ENCODE measurements around the gene PGM5.

Gene PGM5

GRCh38 chr9:68500457-68501381 is 144.3 kb downstream of the PGM5 start:
- no peak for DNase-seq

GRCh38 chr9:68502279-68502678 is 145.9 kb downstream of the PGM5 start:
- DNase-seq: no peak

GRCh38 chr9:68505681-68506409 is 149.4 kb downstream of the PGM5 start:
- DNase-seq: no peak

GRCh38 chr9:68506551-68506950 is 150.1 kb downstream of the PGM5 start:
- no peak for DNase-seq

- no peak for DNase-seq
These were observed 150.9 kb downstream of the PGM5 start for GRCh38 chr9:68507130-68507805.

GRCh38 chr9:68507806-68508145 is 151.4 kb downstream of the PGM5 start:
- DNase-seq: no peak

GRCh38 chr9:68508547-68508946 is 152.1 kb downstream of the PGM5 start:
- no peak for DNase-seq

- no peak for DNase-seq
These were observed 153.3 kb downstream of the PGM5 start for GRCh38 chr9:68509689-68510088.

GRCh38 chr9:68513385-68513784 is 157.0 kb downstream of the PGM5 start:
- no peak for DNase-seq

GRCh38 chr9:68513981-68514380 is 157.6 kb downstream of the PGM5 start:
- DNase-seq: no peak

GRCh38 chr9:68515326-68516017 is 159.1 kb downstream of the PGM5 start:
- DNase-seq: no peak

GRCh38 chr9:68522131-68522530 is 165.7 kb downstream of the PGM5 start:
- no peak for DNase-seq

GRCh38 chr9:68522954-68523353 is 166.5 kb downstream of the PGM5 start:
- no peak for DNase-seq

- no peak for DNase-seq
These were observed 167.0 kb downstream of the PGM5 start for GRCh38 chr9:68523367-68523936.

- DNase-seq: no peak
These were observed 174.2 kb downstream of the PGM5 start for GRCh38 chr9:68530618-68531017.

- no peak for DNase-seq
These were observed 175.7 kb downstream of the PGM5 start for GRCh38 chr9:68532131-68532530.

- DNase-seq: no peak
These were observed 177.3 kb downstream of the PGM5 start for GRCh38 chr9:68533678-68534077.

GRCh38 chr9:68536876-68537615 is 180.6 kb downstream of the PGM5 start:
- DNase-seq: no peak

- no peak for DNase-seq
These were observed 181.1 kb downstream of the PGM5 start for GRCh38 chr9:68537616-68537880.

- DNase-seq: no peak
These were observed 181.8 kb downstream of the PGM5 start for GRCh38 chr9:68538200-68538599.

- DNase-seq: no peak
These were observed 184.5 kb downstream of the PGM5 start, which contains the start of gene TMEM252 for GRCh38 chr9:68540712-68541535. Gene TMEM252 (minus strand): TSS chr9:68540883. CDS start chr9:68540814, 69 bp downstream.
